ENCODE data around the gene METTL1.

DNA sequence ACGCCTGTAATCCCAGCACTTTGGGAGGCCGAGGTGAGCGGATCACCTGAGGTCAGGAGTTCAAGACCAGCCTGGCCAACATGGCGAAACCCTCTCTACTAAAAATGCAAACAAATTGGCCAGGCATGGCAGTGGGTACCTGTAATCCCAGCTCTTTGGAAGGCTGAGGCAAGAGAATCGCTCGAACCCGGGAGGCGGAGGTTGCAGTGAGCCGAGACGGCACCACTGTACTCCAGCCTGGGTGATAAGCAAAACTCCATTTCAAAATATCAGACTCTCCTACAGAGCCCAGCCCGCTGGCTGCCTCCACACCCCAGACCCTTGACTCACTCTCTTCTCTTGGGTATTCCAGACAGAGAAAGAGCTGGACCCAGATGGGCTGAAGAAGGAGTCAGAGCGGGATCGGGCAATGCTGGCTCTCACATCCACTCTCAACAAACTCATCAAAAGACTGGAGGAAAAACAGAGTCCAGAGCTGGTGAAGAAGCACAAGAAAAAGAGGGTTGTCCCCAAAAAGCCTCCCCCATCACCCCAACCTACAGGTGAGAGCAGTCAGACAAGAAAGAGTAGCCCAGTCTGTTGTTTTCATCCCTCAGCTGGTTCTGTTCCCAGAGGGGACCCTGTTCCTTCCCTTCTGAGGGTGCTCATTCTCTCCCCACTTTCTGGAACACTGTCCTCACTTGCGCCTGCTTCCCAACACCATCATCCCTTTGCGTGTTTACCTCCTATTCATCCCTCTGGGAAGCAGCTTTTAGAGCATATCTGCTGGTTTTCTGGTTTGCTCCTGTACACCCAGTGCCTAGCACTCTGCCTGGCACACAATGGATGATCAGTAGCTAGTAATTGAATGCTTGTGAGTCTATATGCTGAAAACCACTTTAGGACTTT is 53.0 kb downstream of the METTL1 start:
- no peak for TF ChIP-seq CTCF (IDR thresholded peaks at IDR 0.05)
- TF ChIP-seq POLR2A (IDR thresholded peaks at IDR 0.05; ENCODE audit: low read depth) = no peak
- TF ChIP-seq EP300 (IDR thresholded peaks at IDR 0.05) = no peak
- TF ChIP-seq POLR2AphosphoS5 (IDR thresholded peaks at IDR 0.05) = no peak

Data from esophagus muscularis mucosa (tissue), 4 donors.